Measurements from ENCODE around the gene LVRN. TPM values are rescaled to one million over a fixed set of nuclear protein-coding genes. Genes with fewer than 3 reads are reported as not detected.

Gene LVRN
- total and polyA plus RNA-seq, 2 donors (not counting 3 experiments of a cell fraction or from before 2014, with no cell fraction given), result 0.11 to 0.38 TPM

- no peaks in the 10 kb centered on the region for H3K36me3 ChIP-seq (ENCODE audit: control insufficient read depth in 2 of 2, extremely low read depth in 1 of 2, insufficient read depth in 2 of 2, low read length in 2 of 2)
- no peaks in the 10 kb centered on the region for H3K9me3 ChIP-seq (replicated peaks; ENCODE audit: control insufficient read depth, insufficient read depth, low read length)
- peak overlapping the region; percentile 66 for H3K4me2 ChIP-seq (ENCODE audit: insufficient read depth, low read length)
- no TSS peak for BruUV-seq (replicated peaks)
- H3K27ac ChIP-seq (ENCODE audit: insufficient read depth, low read depth, low read length), result no peak overlapping the region
- peak; percentile 74 for FAIRE-seq
- no peaks in the 10 kb centered on the region for H4K20me1 ChIP-seq (replicated peaks; ENCODE audit: control insufficient read depth, extremely low read depth, insufficient read depth, low read length)
- H3K4me1 ChIP-seq (ENCODE audit: control insufficient read depth, extremely low read depth, insufficient read depth, low read length), result peaks cover 18% of the 10 kb centered on the region
- ChIA-PET POLR2A (no interaction called here), CTCF (interaction anchor here (1.0 to 1.8 kb wide), 4 partner anchors 11 to 50 kb away, joined by 3 to 6 read pairs (median 3); no protein-coding TSS in a partner anchor)
- TF ChIP-seq MYC (IDR thresholded peaks at IDR 0.05; ENCODE audit: low read depth, low read length) (no peak), GATA2 (IDR thresholded peaks at IDR 0.05; ENCODE audit: insufficient read depth, insufficient read length, low read depth, low read length) (peak; percentile 73)
- H3K4me3 ChIP-seq (replicated peaks in 1 of 3; ENCODE audit: insufficient read depth in 1 of 3, low read depth in 1 of 3, low read length in 3 of 3), result no peak overlapping the region
- peak; percentile 72 for DNase-seq (ENCODE audit: low read depth, low spot score)
- no peak overlapping the region for H2AFZ ChIP-seq (ENCODE audit: low read depth, low read length)
- dilution Hi-C loops (cut with MboI; ENCODE audit: extremely low pct_ligation_motif_present, low sequenced_read_pairs) (no loop called here), intact Hi-C loops (cut with micrococcal nuclease) (loop anchor here (1.0 kb wide), 1 partner anchor 8 kb away; no protein-coding TSS in a partner anchor)
- H3K9ac ChIP-seq (replicated peaks; ENCODE audit: extremely low read depth, insufficient read depth, low read length), result no peak overlapping the region
- no peaks in the 10 kb centered on the region for H3K79me2 ChIP-seq (ENCODE audit: control insufficient read depth, insufficient read depth, low read length)
- H3K27me3 ChIP-seq (ENCODE audit: control insufficient read depth in 2 of 2, insufficient read depth in 2 of 2, low read length in 2 of 2), result no peaks in the 10 kb centered on the region
- H3K9me1 ChIP-seq (replicated peaks; ENCODE audit: control insufficient read depth, extremely low read depth, insufficient read depth, low read length), result no peaks in the 10 kb centered on the region
Measured at GRCh38 chr5:115985802-115986757, 23.8 kb downstream of the LVRN start.

- H3K27ac ChIP-seq (ENCODE audit: insufficient read depth, low read depth, low read length), result no peak overlapping the region
- H3K27me3 ChIP-seq (ENCODE audit: control insufficient read depth in 2 of 2, insufficient read depth in 2 of 2, low read length in 2 of 2), result no peaks in the 10 kb centered on the region
- intact Hi-C loops (cut with micrococcal nuclease), result no loop called here
- TF ChIP-seq CTCF (IDR thresholded peaks at IDR 0.05; ENCODE audit: extremely low read depth in 1 of 2, insufficient read depth in 1 of 2, low read depth in 1 of 2, low read length in 2 of 2), result no peak
- no peak for TF ChIP-seq POLR2A (IDR thresholded peaks at IDR 0.05; ENCODE audit: low read depth, low read length)
- TF ChIP-seq EZH2 (IDR thresholded peaks at IDR 0.05; ENCODE audit: borderline replicate concordance, low read depth, low read length, severe bottlenecking), result no peak
- TF ChIP-seq POLR2AphosphoS5 (IDR thresholded peaks at IDR 0.05; ENCODE audit: insufficient read depth, low read depth, low read length), result no peak
- no peak for TF ChIP-seq FOS (IDR thresholded peaks at IDR 0.05; ENCODE audit: borderline replicate concordance, insufficient read depth, low read length)
- no peak for TF ChIP-seq MAX (IDR thresholded peaks at IDR 0.05; ENCODE audit: insufficient read depth, insufficient read length)
- TF ChIP-seq JUN (IDR thresholded peaks at IDR 0.05; ENCODE audit: borderline replicate concordance, insufficient read depth, insufficient read length, low read depth), result no peak
- TF ChIP-seq GATA2 (IDR thresholded peaks at IDR 0.05; ENCODE audit: insufficient read depth, insufficient read length, low read depth, low read length), result no peak
- no peak for TF ChIP-seq MYC (IDR thresholded peaks at IDR 0.05; ENCODE audit: low read depth, low read length)
- no peak overlapping the region for H3K4me2 ChIP-seq (ENCODE audit: insufficient read depth, low read length)
- BruUV-seq (replicated peaks), result no TSS peak
- H3K4me1 ChIP-seq (ENCODE audit: control insufficient read depth, extremely low read depth, insufficient read depth, low read length), result peaks cover 18% of the 10 kb centered on the region
- no peaks in the 10 kb centered on the region for H3K36me3 ChIP-seq (ENCODE audit: control insufficient read depth in 2 of 2, extremely low read depth in 1 of 2, insufficient read depth in 2 of 2, low read length in 2 of 2)
- H2AFZ ChIP-seq (ENCODE audit: low read depth, low read length), result no peak overlapping the region
- dilution Hi-C loops (cut with MboI; ENCODE audit: extremely low pct_ligation_motif_present, low sequenced_read_pairs), result no loop called here
- no peaks in the 10 kb centered on the region for H3K79me2 ChIP-seq (ENCODE audit: control insufficient read depth, insufficient read depth, low read length)
- no peak overlapping the region for H3K4me3 ChIP-seq (replicated peaks in 1 of 3; ENCODE audit: insufficient read depth in 1 of 3, low read depth in 1 of 3, low read length in 3 of 3)
- no peaks in the 10 kb centered on the region for H4K20me1 ChIP-seq (replicated peaks; ENCODE audit: control insufficient read depth, extremely low read depth, insufficient read depth, low read length)
- FAIRE-seq (no peak), DNase-seq (ENCODE audit: low read depth, low spot score) (no peak)
- no peaks in the 10 kb centered on the region for H3K9me1 ChIP-seq (replicated peaks; ENCODE audit: control insufficient read depth, extremely low read depth, insufficient read depth, low read length)
- no peak overlapping the region for H3K9ac ChIP-seq (replicated peaks; ENCODE audit: extremely low read depth, insufficient read depth, low read length)
- no peaks in the 10 kb centered on the region for H3K9me3 ChIP-seq (replicated peaks; ENCODE audit: control insufficient read depth, insufficient read depth, low read length)
- ChIA-PET CTCF (interaction anchor here (0.8 to 1.1 kb wide), 2 partner anchors 9 to 15 kb away, joined by 3 read pairs; no protein-coding TSS in a partner anchor), POLR2A (no interaction called here)
Measured at GRCh38 chr5:115988002-115988401, 25.7 kb downstream of the LVRN start.
